Activated CD4-positive, alpha-beta T cell treated with anti-CD3 and anti-CD28 coated beads for 36 hours (primary cell): Measurements from ENCODE around the gene EFCAB13. TPM values are rescaled to one million over a fixed set of nuclear protein-coding genes. Genes with fewer than 3 reads are reported as not detected.
"Not testable (repeated sequence)": the region's sequence is repeated elsewhere in the genome, so short reads cannot be mapped to it uniquely, and the experiment has no call there.

ENCODE experiments used
- ATAC-seq: fragments of 200-7000 bp; cut with Tn5 transposase; one replicate; pipeline ENCODE4 v1.10.0; 2021; ENCODE audit warnings: mild to moderate bottlenecking, moderate library complexity
- CTCF ChIA-PET: fragments of 350-600 bp; sonication (Branson Sonifier 250); formaldehyde crosslinking; loops from one replicate; lab custom pipeline; 2021; ENCODE audit warnings: antibody characterized with exemption; lab: Charles Lee
- POLR2A ChIA-PET: fragments of 350-600 bp; sonication (Branson Sonifier 250); formaldehyde crosslinking; loops from one replicate; lab custom pipeline; 2021; ENCODE audit warnings: antibody characterized with exemption, inconsistent platforms; lab: Charles Lee
- DNase-seq: peaks from one replicate; pipeline ENCODE4 v3.0.0-alpha.2; 2020
- H3K27ac Mint-ChIP-seq: one replicate; pipeline ENCODE4 v1.8.0; 2021; ENCODE audit warnings: mixed read lengths
- H3K27me3 Mint-ChIP-seq: one replicate; pipeline ENCODE4 v1.8.0; 2021; ENCODE audit warnings: mixed read lengths
- H3K36me3 Mint-ChIP-seq: one replicate; pipeline ENCODE4 v1.8.0; 2021; ENCODE audit warnings: low read depth, mixed read lengths
- H3K4me1 Mint-ChIP-seq: one replicate; pipeline ENCODE4 v1.8.0; 2021; ENCODE audit warnings: mixed read lengths
- H3K4me3 Mint-ChIP-seq: one replicate; pipeline ENCODE4 v1.8.0; 2021; ENCODE audit warnings: mild to moderate bottlenecking, moderate library complexity, mixed read lengths
- H3K9me3 Mint-ChIP-seq: one replicate; pipeline ENCODE4 v1.8.0; 2021; ENCODE audit warnings: low read depth, mixed read lengths
- intact Hi-C, 2 experiments: fragments of 100-400 bp; cut with DNase I in 1 of 2; cut with micrococcal nuclease in 1 of 2; formaldehyde crosslinking; loops; one replicate each; pipeline versions ENCODE4 v1.14.2 to v1.15.1; 2022 to 2024; cut with DNase I, micrococcal nuclease
- total RNA-seq, 2 experiments: library from RNA; stranded (reverse); gene quantifications; one replicate each; pipeline ENCODE4 v1.2.3, GENCODE V29; 2021

EFCAB13 gene
- total RNA-seq, 2 experiments from 2014 or later, result 4.6 to 5.9 TPM

- DNase-seq, H3K27ac Mint-ChIP-seq, ATAC-seq, intact Hi-C loops, H3K27me3 Mint-ChIP-seq, H3K4me1 Mint-ChIP-seq, H3K9me3 Mint-ChIP-seq, H3K4me3 Mint-ChIP-seq: not testable (repeated sequence)
- ChIA-PET CTCF (interaction anchor here (0.9 kb wide), 1 partner anchor 65 kb away, joined by 3 read pairs; no protein-coding TSS in a partner anchor), POLR2A (interaction anchor here (0.6 kb wide), 1 partner anchor 159 kb away, joined by 4 read pairs; no protein-coding TSS in a partner anchor)
- peaks cover 11% of the 10 kb centered on the region for H3K36me3 Mint-ChIP-seq
These were observed 108.5 kb downstream of the EFCAB13 start for GRCh38 chr17:47432240-47432639.

- Mint-ChIP-seq H3K4me3 (no peak overlapping the region), H3K9me3 (no peaks in the 10 kb centered on the region), H3K27ac (no peak overlapping the region), H3K27me3 (no peaks in the 10 kb centered on the region), H3K4me1 (peaks cover 11% of the 10 kb centered on the region), H3K36me3 (peaks cover 15% of the 10 kb centered on the region)
- ChIA-PET POLR2A (no interaction called here), CTCF (no interaction called here)
- DNase-seq (no peak), ATAC-seq (no peak)
- intact Hi-C loops, result no loop called here
These were observed 141.4 kb downstream of the EFCAB13 start for GRCh38 chr17:47465165-47465564.

GRCh38 chr17:47466976-47467375 is 143.2 kb downstream of the EFCAB13 start:
- DNase-seq, intact Hi-C loops, POLR2A ChIA-PET, H3K27me3 Mint-ChIP-seq, ATAC-seq, H3K4me3 Mint-ChIP-seq, H3K27ac Mint-ChIP-seq, H3K9me3 Mint-ChIP-seq, CTCF ChIA-PET: not testable (repeated sequence)
- Mint-ChIP-seq H3K4me1 (peaks cover 11% of the 10 kb centered on the region), H3K36me3 (peaks cover 12% of the 10 kb centered on the region)

- no peak for ATAC-seq
- no peaks in the 10 kb centered on the region for H3K4me1 Mint-ChIP-seq
- DNase-seq, result no peak
- peaks cover 14% of the 10 kb centered on the region for H3K36me3 Mint-ChIP-seq
- POLR2A ChIA-PET, result no interaction called here
- CTCF ChIA-PET, result no interaction called here
- intact Hi-C loops, result no loop called here
- H3K4me3 Mint-ChIP-seq, result no peak overlapping the region
- H3K27ac Mint-ChIP-seq, result no peak overlapping the region
- H3K9me3 Mint-ChIP-seq, result no peaks in the 10 kb centered on the region
- H3K27me3 Mint-ChIP-seq, result no peaks in the 10 kb centered on the region
These were observed 147.1 kb downstream of the EFCAB13 start for GRCh38 chr17:47470836-47471235.

DNA sequence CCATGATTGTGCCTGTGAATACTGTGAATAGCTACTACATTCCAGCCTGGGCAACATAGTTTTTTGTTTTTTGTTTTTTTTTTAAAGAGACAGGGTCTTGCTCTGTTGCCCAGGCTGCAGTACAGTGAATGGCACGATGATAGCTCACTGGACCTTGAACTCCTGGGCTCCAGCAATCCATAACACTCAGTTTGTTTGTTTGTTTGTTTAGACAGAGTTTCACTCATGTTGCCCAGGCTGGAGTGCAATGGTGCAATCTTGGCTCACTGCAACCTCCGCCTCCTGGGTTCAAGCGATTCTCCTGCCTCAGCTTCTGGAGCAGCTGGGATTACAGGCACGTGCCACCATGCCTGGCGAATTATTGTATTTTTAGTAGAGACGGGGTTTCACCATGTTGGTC is 148.3 kb downstream of the EFCAB13 start:
- DNase-seq, POLR2A ChIA-PET, H3K27ac Mint-ChIP-seq, intact Hi-C loops, H3K9me3 Mint-ChIP-seq, H3K27me3 Mint-ChIP-seq, H3K4me3 Mint-ChIP-seq, H3K4me1 Mint-ChIP-seq, ATAC-seq: not testable (repeated sequence)
- H3K36me3 Mint-ChIP-seq, result peaks cover 15% of the 10 kb centered on the region
- CTCF ChIA-PET, result interaction anchor here (0.6 kb wide), 1 partner anchor 545 kb away, joined by 4 read pairs; no protein-coding TSS in a partner anchor

Other genes starting within 250 kb of the EFCAB13 start
- 100 to 1,000 TPM; 123 to 166 TPM for gene CDC27, start 134.7 kb upstream of the EFCAB13 start, total RNA-seq
- not detected for gene MYL4, start 114.6 kb upstream of the EFCAB13 start, total RNA-seq
- gene ITGB3, start 70.1 kb upstream of the EFCAB13 start, total RNA-seq, result under 1 TPM in 1 of 2 experiments, not detected in 1; 0.04 TPM
- 100 to 1,000 TPM; 121 to 152 TPM for gene NPEPPS, start 207.2 kb downstream of the EFCAB13 start, total RNA-seq